Measurements from ENCODE around the gene CCR7.
"Not testable (repeated sequence)": the region's sequence is repeated elsewhere in the genome, so short reads cannot be mapped to it uniquely, and the experiment has no call there.

Gene CCR7

GRCh38 chr17:40576113-40576740, 11.0 kb upstream of the CCR7 start:
- no peak for TF ChIP-seq CTCF (IDR thresholded peaks at IDR 0.05; ENCODE audit: low read depth, low read length)
- Histone ChIP-seq H3K27ac (no peak overlapping the region), H3K36me3 (no peaks in the 10 kb centered on the region), H3K9me3 (ENCODE audit: severe bottlenecking) (peaks cover 20% of the 10 kb centered on the region), H3K4me3 (ENCODE audit: low read depth, low read length) (no peak overlapping the region), H3K27me3 (ENCODE audit: insufficient read depth, low read depth, severe bottlenecking) (peaks cover 52% of the 10 kb centered on the region)
- no peak for DNase-seq

DNA sequence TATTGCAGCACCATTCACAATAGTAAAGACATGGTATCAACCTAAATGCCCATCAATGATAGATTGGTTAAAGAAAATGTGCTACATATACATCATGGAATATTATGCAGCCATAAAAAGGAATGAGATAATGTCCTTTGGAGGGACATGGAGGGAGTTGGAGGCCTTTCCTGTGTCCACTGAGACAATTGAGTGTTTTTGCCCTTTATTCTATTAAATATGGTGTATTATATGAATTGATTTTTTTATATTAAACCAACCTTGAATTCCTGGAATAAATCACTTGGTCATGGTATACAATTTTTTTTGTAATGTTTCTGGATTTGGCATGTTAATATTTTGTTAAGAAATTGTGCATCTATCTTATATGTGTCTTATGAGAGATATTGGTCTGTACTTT, 9.0 kb upstream of the CCR7 start:
- Histone ChIP-seq H3K27me3 (ENCODE audit: insufficient read depth, low read depth, severe bottlenecking) (peaks cover 62% of the 10 kb centered on the region), H3K9me3 (ENCODE audit: severe bottlenecking) (peaks cover 25% of the 10 kb centered on the region), H3K36me3 (no peaks in the 10 kb centered on the region), H3K27ac (no peak overlapping the region), H3K4me3 (ENCODE audit: low read depth, low read length) (no peak overlapping the region)
- no peak for DNase-seq
- TF ChIP-seq CTCF (IDR thresholded peaks at IDR 0.05; ENCODE audit: low read depth, low read length): no peak

GRCh38 chr17:40572245-40572993, 7.1 kb upstream of the CCR7 start:
- H3K27ac ChIP-seq; H3K4me3 ChIP-seq (ENCODE audit: low read depth, low read length); H3K36me3 ChIP-seq; DNase-seq: not testable (repeated sequence)
- Histone ChIP-seq H3K9me3 (ENCODE audit: severe bottlenecking) (peaks cover 36% of the 10 kb centered on the region), H3K27me3 (ENCODE audit: insufficient read depth, low read depth, severe bottlenecking) (peaks cover 68% of the 10 kb centered on the region)

DNA sequence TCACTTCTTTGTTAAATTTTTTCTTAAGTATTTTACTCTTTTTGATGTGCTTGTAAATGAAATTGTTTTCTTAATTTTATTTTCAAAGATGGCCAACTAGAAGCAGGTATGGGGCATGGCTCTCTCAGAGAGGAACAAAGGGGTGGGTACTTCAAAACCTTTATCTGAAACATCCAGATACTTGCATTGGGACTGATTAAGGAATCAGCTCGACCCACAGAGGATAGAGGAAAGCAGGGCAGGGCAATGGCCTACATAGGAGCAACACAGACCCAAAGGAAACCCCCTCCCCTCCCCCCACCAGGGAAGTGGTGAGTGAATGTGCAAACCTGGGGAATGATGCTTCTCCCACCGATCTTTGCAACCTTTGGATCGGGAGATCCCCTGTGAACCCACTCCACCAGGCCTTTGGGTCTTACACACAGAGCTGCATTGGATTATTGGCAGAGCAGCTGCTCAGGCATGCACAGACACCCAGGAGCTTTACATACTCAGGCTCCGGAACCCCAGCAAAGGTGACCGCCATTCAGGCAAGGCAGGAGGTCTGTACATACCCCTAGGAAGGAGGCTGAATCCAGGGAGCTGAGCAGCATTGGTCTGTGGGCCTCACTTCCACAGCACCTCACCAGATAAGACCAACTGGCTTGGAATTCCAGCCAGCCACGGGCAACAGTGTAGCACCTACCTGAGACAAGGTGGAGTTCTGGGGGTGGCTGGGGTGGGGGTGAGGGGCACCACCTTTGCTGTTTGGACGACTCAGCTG, 3.0 kb upstream of the CCR7 start:
- TF ChIP-seq CTCF (IDR thresholded peaks at IDR 0.05; ENCODE audit: low read depth, low read length): no peak
- no peak overlapping the region for H3K27ac ChIP-seq
- DNase-seq: no peak

DNA sequence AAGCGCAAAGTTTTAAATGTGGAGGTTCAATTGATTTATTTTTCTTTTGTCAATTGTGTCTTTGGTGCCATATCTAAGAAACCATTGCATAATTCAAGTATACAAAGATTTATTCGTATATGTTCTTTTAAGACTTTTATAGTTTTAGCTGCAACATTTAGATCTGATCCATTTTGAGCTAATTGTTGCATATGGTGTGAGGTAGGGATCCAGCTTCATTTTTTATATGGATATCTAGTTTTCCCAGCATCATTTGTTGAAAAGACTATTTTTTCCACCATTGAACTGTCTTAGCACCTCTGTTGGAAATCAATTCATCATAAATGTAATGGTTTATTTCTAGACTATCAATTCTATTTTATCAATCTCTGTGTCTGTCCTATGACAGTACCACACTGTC, 2.1 kb upstream of the CCR7 start:
- no peak for TF ChIP-seq CTCF (IDR thresholded peaks at IDR 0.05; ENCODE audit: low read depth, low read length)
- no peak for DNase-seq
- H3K9me3 ChIP-seq (ENCODE audit: severe bottlenecking): peaks cover 22% of the 10 kb centered on the region

More for the DNA sequence above, 3.0 kb upstream of the CCR7 start:
- Histone ChIP-seq H3K27me3 (ENCODE audit: insufficient read depth, low read depth, severe bottlenecking) (peaks cover 51% of the 10 kb centered on the region), H3K36me3 (no peaks in the 10 kb centered on the region), H3K4me3 (ENCODE audit: low read depth, low read length) (no peak overlapping the region), H3K9me3 (ENCODE audit: severe bottlenecking) (peaks cover 24% of the 10 kb centered on the region)

GRCh38 chr17:40565769-40566409, 617 bp upstream of the CCR7 start:
- H3K36me3 ChIP-seq: no peaks in the 10 kb centered on the region
- H3K9me3 ChIP-seq (ENCODE audit: severe bottlenecking): peaks cover 22% of the 10 kb centered on the region
- peaks cover 30% of the 10 kb centered on the region for H3K27me3 ChIP-seq (ENCODE audit: insufficient read depth, low read depth, severe bottlenecking)
- H3K27ac ChIP-seq: no peak overlapping the region
- DNase-seq: no peak
- no peak overlapping the region for H3K4me3 ChIP-seq (ENCODE audit: low read depth, low read length)
- TF ChIP-seq CTCF (IDR thresholded peaks at IDR 0.05; ENCODE audit: low read depth, low read length): no peak

More for the DNA sequence above, 2.1 kb upstream of the CCR7 start:
- Histone ChIP-seq H3K27me3 (ENCODE audit: insufficient read depth, low read depth, severe bottlenecking) (peaks cover 42% of the 10 kb centered on the region), H3K27ac (no peak overlapping the region), H3K4me3 (ENCODE audit: low read depth, low read length) (no peak overlapping the region), H3K36me3 (no peaks in the 10 kb centered on the region)
